Gastroesophageal sphincter (tissue), 4 donors: ENCODE measurements around the gene THOP1. TPM values are rescaled to one million over a fixed set of nuclear protein-coding genes. Genes with fewer than 3 reads are reported as not detected.

Source experiments
- ATAC-seq: fragments of 150-250 bp; one replicate; pipeline ENCODE4 v1.9.1; 2016; ENCODE audit warnings: mild to moderate bottlenecking, moderate library complexity
- H3K27ac ChIP-seq, 4 donors: fragments of 200-600 bp; sonication (generic) in 3 of 4; 1 replicate in 3 of 4; 2 replicates in 1 of 4; pipeline ENCODE4 v1.5.1; 2016 to 2019
- H3K27me3 ChIP-seq: fragments of 200-600 bp; sonication (generic); one replicate; pipeline ENCODE4 v1.5.1; 2019
- H3K36me3 ChIP-seq, 2 donors: fragments of 200-600 bp; sonication (generic); one replicate each; pipeline ENCODE4 v1.5.1; 2019; ENCODE audit warnings: control low read depth in 1 of 2
- H3K4me1 ChIP-seq, 3 donors: fragments of 200-600 bp; sonication (generic); 1 replicate in 2 of 3; 2 replicates in 1 of 3; pipeline ENCODE4 v1.5.1; 2016 to 2019; ENCODE audit warnings: control low read depth in 2 of 3
- H3K4me3 ChIP-seq, 2 donors: fragments of 200-600 bp; sonication (generic); one replicate each; pipeline ENCODE4 v1.5.1; 2019; ENCODE audit warnings: mild to moderate bottlenecking in 1 of 2, moderate library complexity in 1 of 2
- H3K9me3 ChIP-seq, 3 donors: fragments of 200-600 bp; sonication (generic); one replicate each; pipeline ENCODE4 v1.5.1; 2017 to 2019; ENCODE audit warnings: control low read depth in 2 of 3
- EP300 ChIP-seq: sonication (generic); formaldehyde crosslinking; IDR thresholded peaks from one replicate; pipeline ENCODE4 v1.6.1; 2017; ENCODE audit warnings: antibody characterized with exemption, mild to moderate bottlenecking
- POLR2A ChIP-seq, 2 donors: fragments of 450-650 bp; IDR thresholded peaks; one replicate each; pipeline ENCODE4 v1.6.1; 2017; ENCODE audit warnings: antibody characterized with exemption in 2 of 2, mild to moderate bottlenecking in 2 of 2, moderate library complexity in 1 of 2
- POLR2AphosphoS5 ChIP-seq: sonication (generic); formaldehyde crosslinking; IDR thresholded peaks from one replicate; pipeline ENCODE4 v1.6.1; 2017; ENCODE audit warnings: antibody characterized with exemption
- WGBS, 2 donors: methylation state at CpG; one replicate each; pipeline ENCODE4 v1.1.5; 2018; ENCODE audit warnings: low coverage in 1 of 2; 5-methylcytosine and 5-hydroxymethylcytosine counted together
- total RNA-seq, 4 donors: library from RNA; depleted of rRNA; stranded (reverse); fragments of >200 nt; gene quantifications; one replicate each; pipeline ENCODE4 v1.1.0, GENCODE V29; 2016
- TF ChIP-seq, protein P1 (sequence below), 4 experiments: fragments of 200-600 bp in 2 of 4; fragments of 450-650 bp in 2 of 4; sonication (generic) in 1 of 4; IDR thresholded peaks; one replicate each; pipeline ENCODE4 v1.5.1; 2017 to 2019; ENCODE audit warnings: antibody characterized with exemption in 4 of 4, mild to moderate bottlenecking in 2 of 4, moderate library complexity in 2 of 4

Gene THOP1
- total RNA-seq, 4 donors from 2014 or later = 26.9 to 58.4 (median 38.7) TPM

DNA sequence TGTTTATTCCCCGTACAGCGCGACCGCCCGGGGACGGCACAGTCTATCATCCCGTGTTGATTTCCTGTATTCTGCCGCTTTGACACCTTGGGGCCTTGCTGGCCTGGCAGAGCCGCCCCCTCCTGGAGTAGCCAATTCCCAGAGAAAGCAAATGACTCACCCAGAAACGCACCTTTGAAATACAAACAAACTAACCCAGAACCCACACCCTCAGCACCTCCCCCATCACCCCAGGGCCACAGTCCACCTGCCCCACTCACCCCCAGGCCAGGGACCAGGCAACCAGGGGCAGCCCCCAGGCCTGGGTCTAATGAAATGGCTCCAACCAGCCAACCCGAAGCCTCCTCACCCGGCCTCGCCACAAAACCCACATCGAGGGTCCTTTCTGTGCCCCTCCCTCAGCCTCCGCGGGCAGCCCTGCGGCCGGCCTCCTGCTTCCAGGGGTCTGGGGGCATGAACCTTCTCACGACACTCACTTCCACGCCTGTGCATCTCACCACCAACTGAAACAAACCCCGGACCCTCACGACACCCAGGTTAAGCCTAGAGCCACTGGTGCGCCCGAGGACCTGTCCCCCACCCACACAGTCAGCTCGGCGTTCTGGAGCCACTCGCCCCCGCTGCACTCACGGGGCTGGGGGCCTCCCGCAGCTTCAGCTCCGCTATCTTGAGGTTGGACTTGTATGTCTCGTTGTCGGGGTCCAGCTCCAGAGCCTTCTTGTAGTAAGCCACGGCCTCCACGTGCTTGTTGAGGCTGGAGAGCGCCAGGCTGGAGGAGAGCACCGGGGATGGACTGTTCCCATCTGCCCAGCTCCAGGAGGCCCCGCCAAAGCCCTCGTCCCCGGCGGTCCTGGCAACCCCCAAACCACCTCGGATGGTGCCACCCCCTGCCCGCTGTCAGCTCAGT is 23.2 kb upstream of the THOP1 start:
- Histone ChIP-seq H3K4me1 (no peaks in the 10 kb centered on the region), H3K36me3 (peaks cover 0 to 100% of the 10 kb centered on the region in 2 donors), H3K4me3 (no peak overlapping the region), H3K9me3 (no peaks in the 10 kb centered on the region), H3K27ac (no peak overlapping the region), H3K27me3 (no peaks in the 10 kb centered on the region)
- TF ChIP-seq EP300 (no peak), POLR2A (IDR thresholded peaks at IDR 0.05) (no peak), POLR2AphosphoS5 (no peak)
- TF ChIP-seq, protein P1, sequence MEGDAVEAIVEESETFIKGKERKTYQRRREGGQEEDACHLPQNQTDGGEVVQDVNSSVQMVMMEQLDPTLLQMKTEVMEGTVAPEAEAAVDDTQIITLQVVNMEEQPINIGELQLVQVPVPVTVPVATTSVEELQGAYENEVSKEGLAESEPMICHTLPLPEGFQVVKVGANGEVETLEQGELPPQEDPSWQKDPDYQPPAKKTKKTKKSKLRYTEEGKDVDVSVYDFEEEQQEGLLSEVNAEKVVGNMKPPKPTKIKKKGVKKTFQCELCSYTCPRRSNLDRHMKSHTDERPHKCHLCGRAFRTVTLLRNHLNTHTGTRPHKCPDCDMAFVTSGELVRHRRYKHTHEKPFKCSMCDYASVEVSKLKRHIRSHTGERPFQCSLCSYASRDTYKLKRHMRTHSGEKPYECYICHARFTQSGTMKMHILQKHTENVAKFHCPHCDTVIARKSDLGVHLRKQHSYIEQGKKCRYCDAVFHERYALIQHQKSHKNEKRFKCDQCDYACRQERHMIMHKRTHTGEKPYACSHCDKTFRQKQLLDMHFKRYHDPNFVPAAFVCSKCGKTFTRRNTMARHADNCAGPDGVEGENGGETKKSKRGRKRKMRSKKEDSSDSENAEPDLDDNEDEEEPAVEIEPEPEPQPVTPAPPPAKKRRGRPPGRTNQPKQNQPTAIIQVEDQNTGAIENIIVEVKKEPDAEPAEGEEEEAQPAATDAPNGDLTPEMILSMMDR (IDR thresholded peaks at IDR 0.05) = no peak
- WGBS, 2 donors = 84% methylated on average over 5 of the region's 43 CpGs; no CpG with 5 or more reads in 1 of the 2 donors
- no peak for ATAC-seq

DNA sequence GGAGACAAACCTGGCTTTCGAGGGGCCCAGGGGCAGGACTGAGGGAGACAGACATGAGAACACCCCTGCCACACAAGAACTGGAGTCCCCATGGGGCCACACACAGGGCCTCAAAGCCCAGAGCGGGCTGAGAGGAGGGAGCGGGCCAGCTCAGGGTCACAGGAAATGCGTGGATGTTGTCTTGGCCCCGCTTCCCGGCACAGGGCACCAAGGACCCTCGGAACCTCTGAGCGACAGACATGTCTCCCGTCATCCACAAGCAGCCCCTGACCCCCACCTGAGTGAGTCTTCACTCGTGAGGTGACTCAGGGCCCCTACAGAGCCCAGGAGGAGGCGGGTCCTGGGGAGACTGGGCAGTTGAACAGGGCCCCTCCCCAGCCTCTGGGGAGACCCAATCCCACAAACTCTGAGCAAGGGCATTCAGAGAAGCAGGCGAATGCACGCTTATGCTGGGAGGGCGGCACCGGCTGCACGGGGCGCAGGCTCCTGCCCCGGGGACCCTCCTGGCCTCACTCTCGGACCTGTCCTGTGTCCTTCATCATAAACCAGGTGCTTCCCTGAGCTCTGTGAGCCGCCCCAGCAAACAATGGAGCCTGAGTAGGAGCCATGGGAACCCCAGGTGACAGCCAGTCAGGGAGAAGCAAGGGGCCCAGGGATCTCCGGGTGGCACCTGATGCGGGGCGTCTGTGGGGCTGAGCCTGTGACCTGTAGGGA is 22.4 kb upstream of the THOP1 start:
- no peak for TF ChIP-seq EP300
- no peak for TF ChIP-seq POLR2A (IDR thresholded peaks at IDR 0.05)
- TF ChIP-seq POLR2AphosphoS5 = no peak
- TF ChIP-seq, protein P1 (IDR thresholded peaks at IDR 0.05) = no peak
- peaks cover 0 to 100% of the 10 kb centered on the region in 2 donors for H3K36me3 ChIP-seq

DNA sequence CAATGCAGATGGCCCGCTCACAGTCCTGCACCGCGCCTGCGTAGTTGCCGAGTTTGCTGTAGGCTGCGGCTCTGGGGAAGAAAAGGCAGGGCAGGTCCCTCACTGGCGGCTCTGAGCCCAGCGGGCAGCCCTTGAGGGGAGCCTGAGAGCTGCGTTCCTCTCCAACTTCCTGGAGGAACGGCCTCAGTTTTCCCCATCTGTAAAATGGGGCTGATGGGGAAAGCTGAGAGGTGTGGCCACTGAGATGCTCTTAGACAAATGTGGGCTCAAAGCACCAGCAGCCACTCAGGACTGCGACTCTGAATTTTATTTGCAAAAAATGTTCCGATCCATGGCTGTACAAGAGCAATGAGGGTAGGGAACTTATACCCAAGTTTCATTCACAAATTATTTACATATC is 21.6 kb upstream of the THOP1 start:
- Histone ChIP-seq H3K4me1 (peaks cover 0 to 5% (median 0%) of the 10 kb centered on the region in 3 donors), H3K9me3 (no peaks in the 10 kb centered on the region), H3K27ac (no peak overlapping the region), H3K36me3 (peaks cover 0 to 100% of the 10 kb centered on the region in 2 donors), H3K4me3 (no peak overlapping the region), H3K27me3 (no peaks in the 10 kb centered on the region)
- TF ChIP-seq EP300 (no peak), POLR2A (IDR thresholded peaks at IDR 0.05) (no peak), POLR2AphosphoS5 (no peak)
- TF ChIP-seq, protein P1 (IDR thresholded peaks at IDR 0.05) = no peak
- WGBS, 2 donors = 87% methylated on average over 3 of the region's 12 CpGs; no CpG with 5 or more reads in 1 of the 2 donors
- ATAC-seq = no peak

More for the DNA sequence above, 22.4 kb upstream of the THOP1 start:
- Histone ChIP-seq H3K27me3 (no peaks in the 10 kb centered on the region), H3K27ac (no peak overlapping the region), H3K4me1 (no peaks in the 10 kb centered on the region), H3K9me3 (no peaks in the 10 kb centered on the region), H3K4me3 (no peak overlapping the region)
- ATAC-seq = no peak
- 81% methylated on average over 3 of the region's 23 CpGs; no CpG with 5 or more reads in 1 of the 2 donors for WGBS, 2 donors

DNA sequence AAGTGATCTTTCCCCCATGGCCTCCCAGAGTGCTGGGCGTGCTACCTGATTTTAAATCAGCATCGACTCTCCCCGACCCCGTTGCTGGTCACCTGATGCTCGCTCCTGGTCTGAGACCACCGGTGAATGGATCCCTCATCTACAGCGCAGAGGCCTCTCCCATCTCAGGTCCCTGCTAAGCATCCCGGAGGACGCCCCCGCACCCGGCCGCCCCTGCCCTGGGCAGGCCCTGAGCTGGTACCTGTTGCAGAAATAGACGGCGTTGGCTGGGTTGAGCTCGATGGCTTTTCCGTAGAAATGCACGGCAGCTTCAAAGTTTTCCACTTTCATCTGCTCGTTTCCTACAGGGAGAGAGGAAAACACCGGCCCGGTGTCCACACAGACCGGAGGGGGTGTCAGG is 20.4 kb upstream of the THOP1 start:
- Histone ChIP-seq H3K36me3 (peaks cover 0 to 90% of the 10 kb centered on the region in 2 donors), H3K9me3 (no peaks in the 10 kb centered on the region), H3K27me3 (no peaks in the 10 kb centered on the region), H3K4me1 (peaks cover 0 to 18% (median 3%) of the 10 kb centered on the region in 3 donors), H3K4me3 (no peak overlapping the region), H3K27ac (no peak overlapping the region)
- no peak for ATAC-seq
- TF ChIP-seq EP300 (no peak), POLR2AphosphoS5 (no peak), POLR2A (IDR thresholded peaks at IDR 0.05) (no peak)
- TF ChIP-seq, protein P1 (IDR thresholded peaks at IDR 0.05) = no peak
- 61 to 90% methylated on average over 3 to 8 of the region's 21 CpGs for WGBS, 2 donors
